Activated CD8-positive, alpha-beta memory T cell treated with anti-CD3 and anti-CD28 coated beads for 36 hours (primary cell): ENCODE measurements around the gene PPM1J. TPM values are rescaled to one million over a fixed set of nuclear protein-coding genes. Genes with fewer than 3 reads are reported as not detected.

Experiments
- CTCF ChIA-PET: fragments of 350-600 bp; sonication (Branson Sonifier 250); formaldehyde crosslinking; loops from one replicate; lab custom pipeline; 2021; ENCODE audit warnings: antibody characterized with exemption; lab: Charles Lee
- POLR2A ChIA-PET: fragments of 350-600 bp; sonication (Branson Sonifier 250); formaldehyde crosslinking; loops from one replicate; lab custom pipeline; 2021; ENCODE audit warnings: antibody characterized with exemption; lab: Charles Lee
- total RNA-seq, 2 experiments: library from RNA; stranded (reverse); gene quantifications; one replicate each; pipeline ENCODE4 v1.2.3, GENCODE V29; 2021

Gene PPM1J
- total RNA-seq, 2 experiments from 2014 or later: 0.42 to 0.88 TPM

DNA sequence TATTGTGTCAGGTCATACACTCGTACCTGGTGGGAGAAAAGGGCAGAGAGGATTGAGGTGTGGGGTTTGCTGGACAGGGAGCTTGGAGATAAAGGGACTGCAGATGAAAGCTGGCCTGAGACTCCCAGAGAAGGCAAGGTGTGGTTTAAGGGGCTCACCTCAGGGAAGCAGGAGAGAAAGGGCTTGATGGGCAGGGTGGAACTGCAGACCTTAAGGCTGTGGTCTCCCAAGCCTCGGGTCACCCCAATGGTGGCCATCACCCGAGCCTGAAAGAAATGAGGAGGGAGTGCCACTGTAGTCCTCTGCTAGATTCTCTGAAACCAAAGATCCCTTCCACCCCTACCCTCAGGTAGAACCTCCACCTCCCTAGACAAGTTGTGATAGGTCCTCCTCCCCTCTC is 4.5 kb downstream of the PPM1J start:
- CTCF ChIA-PET: interaction anchor here (1.7 kb wide), 1 partner anchor 8 kb away, joined by 5 read pairs; no protein-coding TSS in a partner anchor
- POLR2A ChIA-PET: no interaction called here

GRCh38 chr1:112710159-112710558 is 5.0 kb downstream of the PPM1J start:
- ChIA-PET CTCF (interaction anchor here (0.5 to 1.7 kb wide), 3 partner anchors 8 to 220 kb away, joined by 3 to 5 read pairs (median 4); partner anchors contain the start of gene MOV10), POLR2A (no interaction called here)

DNA sequence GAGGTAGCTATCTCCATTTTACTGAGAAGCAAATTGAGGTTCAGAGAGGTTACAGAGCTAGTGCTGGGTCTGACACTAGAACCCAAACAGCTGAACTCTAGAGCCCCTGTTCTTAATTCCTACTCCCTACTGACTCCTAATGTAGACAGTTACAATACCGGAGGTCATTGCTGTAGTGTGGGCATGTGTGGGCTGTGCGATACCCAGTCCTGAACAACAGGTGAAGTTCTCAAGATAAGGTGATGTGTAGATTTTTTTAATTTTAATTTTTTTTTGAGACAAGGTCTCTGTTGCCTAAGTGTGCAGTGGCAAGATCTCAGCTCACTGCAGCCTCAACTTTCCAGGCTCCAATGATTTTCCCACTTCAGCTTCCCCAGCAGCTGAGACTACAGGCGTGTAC is 6.6 kb downstream of the PPM1J start:
- POLR2A ChIA-PET: no interaction called here
- CTCF ChIA-PET: interaction anchor here (0.5 to 2.3 kb wide), 7 partner anchors 8 to 317 kb away, joined by 3 to 10 read pairs (median 5); partner anchors contain the start of gene MOV10

DNA sequence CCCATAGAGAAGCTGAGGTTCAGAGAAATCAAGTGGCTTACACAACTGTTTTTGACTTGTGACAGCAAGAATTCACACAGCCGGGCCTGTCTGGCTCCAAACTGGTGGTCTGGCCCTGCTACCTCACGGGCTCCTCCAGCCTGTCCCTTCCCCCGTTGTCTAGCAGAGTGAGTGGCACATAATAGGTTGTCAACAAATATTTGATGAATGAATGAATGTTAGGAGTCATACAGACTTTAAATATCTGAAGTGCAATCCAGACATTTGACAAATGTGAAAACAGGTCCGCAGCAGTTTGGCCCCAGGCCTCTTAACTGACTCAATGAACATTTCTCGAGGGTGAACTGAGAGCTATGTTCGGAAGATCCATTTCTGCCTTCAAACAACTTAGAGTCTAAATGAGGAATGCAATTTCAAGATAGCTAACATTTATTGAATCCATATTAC is 7.1 kb downstream of the PPM1J start:
- POLR2A ChIA-PET: no interaction called here

DNA sequence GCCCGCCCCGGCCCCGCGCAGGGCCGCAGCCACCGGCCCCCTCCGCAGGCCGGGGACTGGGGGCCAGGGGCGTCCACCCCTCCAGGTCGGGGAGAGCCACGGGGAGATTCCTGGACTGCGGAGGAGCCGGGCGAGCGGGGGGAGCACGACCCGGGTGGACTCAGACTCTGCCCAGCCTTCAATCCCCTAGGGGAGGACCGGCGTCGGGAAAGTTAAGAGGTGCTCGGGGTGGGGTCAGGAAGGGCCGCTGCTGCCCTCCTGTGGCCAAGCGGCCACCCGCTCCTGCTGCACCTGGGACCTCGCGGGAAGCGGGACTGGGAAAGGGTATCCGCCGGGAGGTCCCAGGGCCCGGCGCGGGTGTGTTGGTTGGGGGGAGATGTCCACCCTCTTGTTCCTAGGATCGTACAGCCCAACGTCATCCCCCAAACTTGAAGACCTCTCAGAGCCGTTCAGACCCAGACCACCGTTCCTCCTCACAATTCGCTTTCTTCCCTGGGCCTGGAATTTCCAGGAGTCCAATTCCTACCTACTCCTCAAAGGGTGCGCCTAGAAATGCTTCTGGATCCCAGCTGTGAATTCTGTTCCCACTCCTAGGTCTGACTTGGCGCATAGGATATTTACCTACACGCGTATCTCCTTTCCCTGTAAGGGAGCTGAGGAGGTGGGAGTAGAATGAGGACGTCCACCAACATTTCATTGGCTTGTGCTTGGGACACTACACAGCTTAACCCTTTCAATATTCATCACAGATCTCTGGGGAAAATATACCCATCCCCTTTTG is 7.7 kb downstream of the PPM1J start:
- POLR2A ChIA-PET: no interaction called here
- CTCF ChIA-PET: interaction anchor here (0.5 to 2.3 kb wide), 9 partner anchors 9 to 429 kb away, joined by 3 to 10 read pairs (median 3); partner anchors contain the start of gene MOV10

More for the DNA sequence above, 7.1 kb downstream of the PPM1J start:
- CTCF ChIA-PET: interaction anchor here (0.5 to 2.3 kb wide), 8 partner anchors 8 to 428 kb away, joined by 3 to 10 read pairs (median 4); partner anchors contain the start of gene MOV10

- POLR2A ChIA-PET: no interaction called here
- CTCF ChIA-PET: interaction anchor here (1.5 to 2.3 kb wide), 2 partner anchors 10 to 32 kb away, joined by 3 to 10 read pairs; partner anchors contain the start of gene MOV10
These were observed 8.5 kb downstream of the PPM1J start, which contains the start of gene RHOC for GRCh38 chr1:112706505-112707220. Gene RHOC, minus strand, starts transcription at chr1:112707127. Its CDS starts 3,328 bp downstream, at chr1:112703799.

DNA sequence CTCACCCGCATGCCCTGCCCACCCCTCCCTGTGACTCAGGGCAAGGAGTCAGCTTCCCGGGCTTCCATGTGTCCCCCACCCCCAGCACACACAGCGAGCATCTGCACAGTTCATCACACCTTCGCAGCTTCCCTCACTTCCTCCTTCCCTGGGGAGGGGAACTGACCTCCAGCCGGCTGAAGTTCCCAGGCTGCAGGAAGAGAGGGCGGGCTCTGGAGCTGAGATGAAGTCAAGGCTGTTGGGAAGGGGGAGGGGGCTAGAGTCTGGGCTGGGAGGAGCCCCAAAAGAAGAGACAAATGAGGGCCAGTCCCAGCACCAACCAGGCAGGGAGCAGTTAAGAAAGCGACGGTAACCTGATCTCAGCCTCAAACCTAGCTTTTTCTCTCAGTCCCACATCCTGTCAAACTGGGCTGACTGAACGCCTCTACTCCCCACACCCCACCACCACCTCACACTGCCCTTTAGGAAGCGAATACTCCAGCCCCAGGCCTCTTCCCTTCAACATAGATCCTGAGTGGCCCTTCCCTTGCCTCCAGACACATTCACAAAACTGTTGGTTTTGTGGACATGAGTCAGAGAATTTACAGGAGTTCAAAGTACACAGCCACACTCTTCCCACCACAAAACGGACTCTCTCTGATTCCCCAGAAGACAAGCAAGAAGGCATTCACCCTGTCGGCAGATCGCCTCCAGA is 10.1 kb downstream of the PPM1J start:
- CTCF ChIA-PET: interaction anchor here (0.9 to 2.8 kb wide), 5 partner anchors 10 to 314 kb away, joined by 3 to 18 read pairs (median 5); partner anchors contain the start of gene PPM1J
- POLR2A ChIA-PET: interaction anchor here (1.2 to 1.6 kb wide), 2 partner anchors 10 to 30 kb away, joined by 3 to 12 read pairs; partner anchors contain the start of genes MOV10 and PPM1J

DNA sequence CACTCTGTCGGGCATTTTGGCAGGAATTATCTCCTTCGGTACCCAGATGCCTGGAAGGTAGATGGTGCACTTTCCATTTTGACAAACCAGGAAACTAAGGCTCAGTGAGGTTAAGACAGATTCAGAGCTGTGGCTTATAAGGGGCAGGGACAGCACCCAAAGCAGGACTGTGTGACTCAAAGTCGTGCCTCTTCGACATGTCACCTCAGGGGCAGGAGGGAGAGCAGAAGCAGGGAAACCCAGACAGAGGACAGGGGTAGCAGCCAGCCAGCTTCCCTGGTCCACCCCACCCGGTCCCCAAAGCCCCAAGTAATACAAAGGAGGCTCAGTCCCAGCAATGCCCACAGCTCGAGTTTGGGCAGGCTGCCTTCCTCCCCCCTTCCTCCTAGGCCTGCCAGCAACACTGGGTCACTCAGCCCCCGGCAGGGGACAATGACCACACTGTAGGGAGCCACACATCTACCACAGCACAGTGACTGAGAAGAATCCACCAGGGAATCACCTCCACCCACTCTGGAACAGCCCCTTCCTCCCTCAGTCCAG is 10.7 kb downstream of the PPM1J start:
- ChIA-PET POLR2A (interaction anchor here (1.2 to 1.6 kb wide), 2 partner anchors 10 to 29 kb away, joined by 3 to 12 read pairs; partner anchors contain the start of genes MOV10 and PPM1J), CTCF (interaction anchor here (0.9 to 2.8 kb wide), 6 partner anchors 11 to 368 kb away, joined by 3 to 18 read pairs (median 5); partner anchors contain the start of genes LRIG2 and PPM1J)

- CTCF ChIA-PET: interaction anchor here (0.9 to 2.8 kb wide), 2 partner anchors 12 to 369 kb away, joined by 3 to 18 read pairs; partner anchors contain the start of genes LRIG2 and PPM1J
- POLR2A ChIA-PET: interaction anchor here (1.6 kb wide), 1 partner anchor 28 kb away, joined by 12 read pairs; the partner anchor contains the start of gene MOV10
These were observed 11.4 kb downstream of the PPM1J start for GRCh38 chr1:112703706-112704105.

DNA sequence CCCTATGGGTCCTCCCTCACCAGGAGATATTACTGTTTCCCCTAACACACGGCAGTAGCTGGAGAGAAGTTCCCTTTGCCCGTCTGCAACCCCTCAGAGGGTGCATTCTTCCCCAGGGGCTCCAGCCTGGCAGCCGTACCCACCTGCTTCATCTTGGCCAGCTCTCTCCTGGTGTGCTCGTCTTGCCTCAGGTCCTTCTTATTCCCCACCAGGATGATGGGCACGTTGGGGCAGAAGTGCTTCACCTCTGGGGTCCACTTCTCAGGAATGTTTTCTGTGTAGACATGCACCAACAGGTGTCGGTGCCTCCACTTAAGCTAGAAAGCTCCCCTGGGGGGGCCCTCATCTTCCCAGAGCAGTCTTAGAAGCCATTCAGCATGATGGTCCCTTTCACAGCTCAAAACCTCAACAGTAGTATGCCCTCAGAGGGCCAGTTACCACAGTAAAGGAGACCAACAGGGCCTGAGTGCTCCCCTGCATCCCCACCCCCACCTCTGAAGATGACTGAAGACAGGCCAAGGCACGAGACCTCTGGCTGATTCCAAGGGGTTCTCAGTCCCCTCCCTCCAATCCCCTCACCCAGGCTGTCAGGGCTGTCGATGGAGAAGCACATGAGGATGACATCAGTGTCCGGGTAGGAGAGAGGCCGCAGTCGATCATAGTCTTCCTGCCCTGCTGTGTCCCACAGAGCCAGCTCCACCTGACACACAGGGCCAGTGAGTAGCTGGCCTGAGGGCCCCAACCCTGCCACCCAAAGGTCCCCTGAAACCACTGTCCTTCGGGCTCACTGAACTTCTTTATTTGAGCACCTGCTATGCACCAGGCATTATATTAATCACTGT is 12.5 kb downstream of the PPM1J start:
- ChIA-PET CTCF (interaction anchor here (0.6 to 2.8 kb wide), 3 partner anchors 13 to 312 kb away, joined by 4 to 18 read pairs (median 6); partner anchors contain the start of gene PPM1J), POLR2A (no interaction called here)

DNA sequence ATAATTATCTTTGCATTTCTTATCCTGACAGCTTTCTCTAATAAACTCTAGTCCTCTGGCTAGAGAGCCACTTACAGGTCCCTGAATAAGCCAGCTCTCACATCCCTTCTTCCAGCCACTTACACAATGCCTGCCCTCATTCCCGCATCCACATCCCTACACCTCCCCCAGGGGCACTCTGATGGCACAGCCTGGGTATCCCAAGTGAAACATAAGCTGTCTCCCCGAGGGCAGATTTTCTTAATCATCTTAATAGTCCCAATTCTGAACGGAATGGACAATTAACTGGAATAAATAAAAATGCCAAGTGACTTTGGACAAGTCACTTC is 13.1 kb downstream of the PPM1J start:
- ChIA-PET CTCF (interaction anchor here (0.6 to 1.6 kb wide), 2 partner anchors 17 to 311 kb away, joined by 4 to 6 read pairs; no protein-coding TSS in a partner anchor), POLR2A (no interaction called here)

DNA sequence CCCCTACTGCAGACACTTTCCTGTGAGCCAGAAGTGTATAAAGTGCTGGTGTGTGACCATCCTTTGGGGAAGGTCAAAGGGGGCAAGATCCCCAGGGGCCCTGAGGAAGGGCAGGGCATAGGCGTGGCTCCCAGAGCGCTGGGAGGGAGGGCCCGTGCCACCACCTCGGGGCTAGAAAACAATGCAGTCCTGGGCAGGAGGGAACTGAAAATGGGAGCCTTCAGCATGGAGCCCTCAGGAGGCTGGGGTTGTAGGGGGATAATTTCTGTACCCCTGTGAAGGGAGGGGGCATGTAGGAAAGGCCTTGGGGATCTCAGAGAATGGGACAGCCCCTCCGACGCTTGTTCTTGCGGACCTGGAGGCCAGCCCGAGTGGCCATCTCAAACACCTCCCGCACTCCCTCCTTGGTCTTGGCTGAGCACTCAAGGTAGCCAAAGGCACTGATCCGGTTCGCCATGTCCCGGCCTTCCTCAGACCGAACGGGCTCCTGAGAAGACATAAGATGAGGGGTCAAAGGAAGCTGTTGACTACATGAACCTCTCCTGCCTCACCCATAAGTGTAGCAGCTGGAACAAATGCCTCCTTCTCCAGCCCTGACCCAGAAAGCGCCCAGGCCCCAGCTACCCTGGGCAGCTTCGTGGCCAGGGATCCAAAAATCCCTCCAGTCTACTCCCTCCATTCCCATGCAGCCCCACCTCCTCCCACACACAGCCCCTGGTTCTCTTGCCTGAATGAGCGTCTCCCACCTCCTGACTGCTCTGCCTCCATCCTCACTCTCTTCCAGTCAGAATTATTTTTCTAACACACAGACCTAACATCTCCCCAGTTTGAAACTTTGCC is 13.7 kb downstream of the PPM1J start:
- CTCF ChIA-PET: interaction anchor here (0.6 to 1.6 kb wide), 2 partner anchors 17 to 311 kb away, joined by 4 to 6 read pairs; no protein-coding TSS in a partner anchor
- POLR2A ChIA-PET: interaction anchor here (0.8 kb wide), 1 partner anchor 82 kb away, joined by 3 read pairs; the partner anchor contains the start of gene ST7L

- ChIA-PET CTCF (interaction anchor here (0.9 to 1.2 kb wide), 2 partner anchors 26 to 33 kb away, joined by 3 read pairs; partner anchors contain the start of gene MOV10), POLR2A (interaction anchor here (0.8 to 1.4 kb wide), 2 partner anchors 25 to 81 kb away, joined by 3 to 8 read pairs; partner anchors contain the start of genes MOV10 and ST7L)
These were observed 14.6 kb downstream of the PPM1J start for GRCh38 chr1:112700290-112701226.

- CTCF ChIA-PET: interaction anchor here (1.2 kb wide), 1 partner anchor 32 kb away, joined by 3 read pairs; no protein-coding TSS in a partner anchor
- POLR2A ChIA-PET: interaction anchor here (1.4 kb wide), 1 partner anchor 24 kb away, joined by 8 read pairs; the partner anchor contains the start of gene MOV10
These were observed 15.5 kb downstream of the PPM1J start for GRCh38 chr1:112699425-112700144.
